Left ventricle myocardium inferior (tissue), 1 donor: ENCODE measurements around the gene DPP10. TPM values are rescaled to one million over a fixed set of nuclear protein-coding genes. Genes with fewer than 3 reads are reported as not detected.

Experiments used
- DNase-seq: peaks from one replicate; pipeline ENCODE4 v3.0.0-alpha.2; 2020
- H3K27ac ChIP-seq: fragments of 200-600 bp; replicated peaks from 2 replicates; pipeline ENCODE4 v1.8.0; 2021
- H3K27me3 ChIP-seq: fragments of 200-600 bp; 2 replicates; pipeline ENCODE4 v1.8.0; 2021; ENCODE audit warnings: low read depth
- H3K36me3 ChIP-seq: fragments of 200-600 bp; 2 replicates; pipeline ENCODE4 v1.8.0; 2021
- H3K4me1 ChIP-seq: fragments of 200-600 bp; 2 replicates; pipeline ENCODE4 v1.8.0; 2021
- H3K4me3 ChIP-seq: fragments of 200-600 bp; 2 replicates; pipeline ENCODE4 v1.8.0; 2021; ENCODE audit warnings: mild to moderate bottlenecking, moderate library complexity
- H3K9me3 ChIP-seq: fragments of 200-600 bp; replicated peaks from 2 replicates; pipeline ENCODE4 v1.8.0; 2021
- intact Hi-C: fragments of 100-400 bp; cut with micrococcal nuclease; formaldehyde crosslinking; loops from one replicate; pipeline ENCODE4 v1.11.0; 2022
- total RNA-seq: library from RNA; stranded (reverse); fragmentation: NEBNext Ultra II Directional; extraction: Animal tissue kit (Norgen Biotek cat#: 25700); gene quantifications from one replicate; pipeline ENCODE4 v1.2.1, GENCODE V29; 2021
- TF ChIP-seq, protein P1 (sequence below): fragments of 200-600 bp; IDR thresholded peaks from 2 replicates; pipeline ENCODE4 v1.8.0; 2021; ENCODE audit warnings: antibody characterized with exemption, mild to moderate bottlenecking, borderline replicate concordance
- donor health status: DM: no; HTN: yes; CAD: no; lungs with severe emphysema.

DPP10 gene
- total RNA-seq, 1 donor from 2014 or later, result 0.16 TPM

DNA sequence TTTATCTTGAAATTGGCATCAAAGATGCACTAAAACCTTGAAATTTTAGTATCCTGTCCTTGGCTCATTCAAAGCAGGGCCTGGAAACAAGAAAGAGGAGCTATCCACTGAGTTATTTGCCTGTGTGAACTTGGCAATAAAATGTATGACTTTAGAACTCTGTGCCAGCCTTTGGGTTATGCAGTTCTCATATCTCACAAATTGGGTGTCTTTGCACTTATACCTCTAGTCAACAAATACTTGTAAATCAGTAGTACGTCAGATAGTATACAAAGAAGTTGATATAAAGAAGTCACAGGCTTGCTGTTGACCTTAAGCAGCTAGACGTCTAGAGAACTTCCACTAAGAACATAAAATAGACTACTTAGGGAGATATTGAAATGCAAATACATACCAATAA is 1331.9 kb downstream of the DPP10 start:
- H3K27me3 ChIP-seq, result no peaks in the 10 kb centered on the region
- H3K4me1 ChIP-seq, result peaks cover 9% of the 10 kb centered on the region
- H3K4me3 ChIP-seq, result no peak overlapping the region
- intact Hi-C loops, result no loop called here
- TF ChIP-seq, protein P1, sequence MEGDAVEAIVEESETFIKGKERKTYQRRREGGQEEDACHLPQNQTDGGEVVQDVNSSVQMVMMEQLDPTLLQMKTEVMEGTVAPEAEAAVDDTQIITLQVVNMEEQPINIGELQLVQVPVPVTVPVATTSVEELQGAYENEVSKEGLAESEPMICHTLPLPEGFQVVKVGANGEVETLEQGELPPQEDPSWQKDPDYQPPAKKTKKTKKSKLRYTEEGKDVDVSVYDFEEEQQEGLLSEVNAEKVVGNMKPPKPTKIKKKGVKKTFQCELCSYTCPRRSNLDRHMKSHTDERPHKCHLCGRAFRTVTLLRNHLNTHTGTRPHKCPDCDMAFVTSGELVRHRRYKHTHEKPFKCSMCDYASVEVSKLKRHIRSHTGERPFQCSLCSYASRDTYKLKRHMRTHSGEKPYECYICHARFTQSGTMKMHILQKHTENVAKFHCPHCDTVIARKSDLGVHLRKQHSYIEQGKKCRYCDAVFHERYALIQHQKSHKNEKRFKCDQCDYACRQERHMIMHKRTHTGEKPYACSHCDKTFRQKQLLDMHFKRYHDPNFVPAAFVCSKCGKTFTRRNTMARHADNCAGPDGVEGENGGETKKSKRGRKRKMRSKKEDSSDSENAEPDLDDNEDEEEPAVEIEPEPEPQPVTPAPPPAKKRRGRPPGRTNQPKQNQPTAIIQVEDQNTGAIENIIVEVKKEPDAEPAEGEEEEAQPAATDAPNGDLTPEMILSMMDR, result no peak
- no peaks in the 10 kb centered on the region for H3K9me3 ChIP-seq
- no peaks in the 10 kb centered on the region for H3K36me3 ChIP-seq
- no peak for DNase-seq
- H3K27ac ChIP-seq, result no peak overlapping the region

DNA sequence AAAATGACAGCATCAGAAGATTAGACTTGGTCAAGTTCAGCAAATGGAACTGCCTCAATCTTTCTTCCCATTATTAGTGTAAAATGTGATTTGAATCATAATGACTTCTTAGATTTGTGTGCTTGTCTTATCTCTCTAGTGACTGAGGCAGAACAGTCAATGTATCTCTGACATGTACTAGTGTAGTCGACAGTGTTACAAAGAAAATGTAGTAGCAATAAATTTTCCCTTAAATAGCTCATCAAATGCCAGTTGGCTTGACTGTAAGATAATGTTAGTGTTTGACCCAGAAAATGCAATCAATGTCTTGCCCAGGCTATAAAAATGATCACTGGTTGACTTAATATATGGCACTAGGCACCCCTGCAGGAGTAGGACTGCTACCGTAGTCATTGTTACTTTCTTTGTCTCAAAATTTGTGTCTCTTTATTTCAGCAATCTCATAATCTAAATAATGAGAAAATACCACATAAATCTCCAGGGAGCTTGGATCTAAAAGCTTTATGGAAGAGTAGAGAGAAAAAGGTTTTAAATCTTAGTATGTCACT is 1336.7 kb downstream of the DPP10 start:
- TF ChIP-seq, protein P1, result no peak
- Histone ChIP-seq H3K27ac (no peak overlapping the region), H3K27me3 (no peaks in the 10 kb centered on the region), H3K4me1 (no peaks in the 10 kb centered on the region), H3K36me3 (no peaks in the 10 kb centered on the region), H3K9me3 (no peaks in the 10 kb centered on the region), H3K4me3 (no peak overlapping the region)
- intact Hi-C loops, result no loop called here
- DNase-seq, result no peak

DNA sequence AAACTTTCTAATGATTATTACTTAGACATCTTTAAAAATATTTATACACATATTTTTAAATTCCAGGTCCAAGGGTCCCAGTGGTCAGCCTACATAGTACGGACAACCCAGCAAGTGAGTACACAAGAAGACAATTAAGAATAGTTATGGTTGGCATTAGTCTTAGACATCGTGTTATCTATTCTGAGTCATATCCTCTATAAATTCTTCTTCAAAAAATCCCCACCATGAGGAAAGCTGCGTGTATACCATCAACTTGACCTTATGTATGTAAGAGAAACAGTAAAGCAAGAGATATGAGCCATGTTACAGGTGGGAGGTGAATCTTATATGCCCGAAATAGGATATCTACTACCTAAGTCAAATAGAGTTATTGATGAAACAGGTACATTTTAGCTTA is 1339.8 kb downstream of the DPP10 start:
- Histone ChIP-seq H3K36me3 (no peaks in the 10 kb centered on the region), H3K9me3 (peaks cover 6% of the 10 kb centered on the region), H3K4me1 (no peaks in the 10 kb centered on the region), H3K4me3 (no peak overlapping the region), H3K27me3 (no peaks in the 10 kb centered on the region), H3K27ac (no peak overlapping the region)
- TF ChIP-seq, protein P1, result no peak
- DNase-seq, result no peak
- intact Hi-C loops, result no loop called here

DNA sequence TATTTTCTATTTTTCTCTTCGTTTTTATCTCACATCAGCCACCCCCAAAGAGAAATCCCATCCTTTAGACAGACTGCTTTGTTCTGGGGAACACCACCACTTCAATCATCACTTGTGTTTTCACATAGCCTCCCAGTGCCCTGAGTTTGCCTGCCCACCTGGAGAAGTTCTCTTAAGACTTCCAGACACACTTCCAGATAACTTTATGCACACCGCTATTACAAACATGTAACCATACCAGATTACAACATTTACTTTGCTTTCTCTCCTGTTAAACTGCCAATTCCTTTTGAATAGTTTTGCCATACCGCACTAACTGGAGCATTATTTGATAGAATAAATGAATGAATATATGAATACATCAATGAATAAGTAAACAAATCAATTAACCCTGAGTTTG is 1353.6 kb downstream of the DPP10 start:
- H3K27ac ChIP-seq, result no peak overlapping the region
- H3K4me3 ChIP-seq, result no peak overlapping the region
- no peak for DNase-seq
- peaks cover 4% of the 10 kb centered on the region for H3K9me3 ChIP-seq
- H3K4me1 ChIP-seq, result no peaks in the 10 kb centered on the region
- H3K27me3 ChIP-seq, result no peaks in the 10 kb centered on the region
- intact Hi-C loops, result no loop called here
- no peaks in the 10 kb centered on the region for H3K36me3 ChIP-seq
- TF ChIP-seq, protein P1, result no peak

DNA sequence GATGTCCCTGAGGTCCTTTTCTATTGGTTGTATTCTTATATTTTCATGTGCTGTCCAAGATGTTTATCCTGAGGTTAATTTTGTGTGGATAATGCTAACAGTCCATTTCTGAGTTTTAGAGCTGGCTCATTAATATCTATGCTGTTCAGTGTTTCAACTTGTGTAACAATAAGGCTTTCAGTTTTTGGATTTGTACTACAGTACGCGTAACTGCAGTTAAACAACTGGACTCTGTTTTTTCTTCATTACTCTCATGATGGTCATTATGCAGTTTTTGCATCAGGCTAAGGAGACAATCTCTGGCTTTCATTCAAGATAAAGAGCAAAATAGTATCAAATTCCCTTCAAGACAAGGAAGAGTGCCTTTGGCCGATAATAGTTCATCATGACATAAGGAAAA is 1364.8 kb downstream of the DPP10 start:
- intact Hi-C loops, result no loop called here
- no peaks in the 10 kb centered on the region for H3K36me3 ChIP-seq
- DNase-seq, result no peak
- no peaks in the 10 kb centered on the region for H3K4me1 ChIP-seq
- no peaks in the 10 kb centered on the region for H3K9me3 ChIP-seq
- no peak overlapping the region for H3K4me3 ChIP-seq
- no peaks in the 10 kb centered on the region for H3K27me3 ChIP-seq
- no peak overlapping the region for H3K27ac ChIP-seq
- TF ChIP-seq, protein P1, result no peak
